K562 (cell line): Measurements from ENCODE around the gene NECAP2. TPM values are rescaled to one million over a fixed set of nuclear protein-coding genes. Genes with fewer than 3 reads are reported as not detected.

Experiments used
- ATAC-seq: fragments of 200-7000 bp; cut with Tn5 transposase; 3 replicates; pipeline ENCODE4 v1.9.1; 2020; ENCODE audit warnings: moderate library complexity
- BruUV-seq: library from RNA; stranded (reverse); fragments of 400-500 nt; replicated peaks from 2 replicates; lab custom pipeline; 2021; lab: Mats Ljungman, UMichigan
- CTCF ChIA-PET: fragments of 300-600 bp; formaldehyde crosslinking; extraction: SDS; loops from one replicate; lab custom pipeline; 2021; ENCODE audit warnings: low intra/inter-chr PET ratio; lab: Yijun Ruan, JAX
- POLR2A ChIA-PET: fragments of 300-600, 350-650 bp; sonication (Branson Sonifier 250); formaldehyde crosslinking; extraction: SDS; loops from one replicate; lab custom pipeline; 2021; ENCODE audit warnings: antibody characterized with exemption, inconsistent platforms; lab: Yijun Ruan, JAX
- DNase-seq, 4 experiments: peaks; one replicate each; pipeline versions ENCODE4 v3.0.0 to v3.0.0-alpha.2; 2011 to 2018; ENCODE audit warnings: low spot score in 3 of 4, mixed read lengths in 3 of 4; ENCODE audit errors: extremely low read depth in 1 of 4
- FAIRE-seq: peaks from 2 replicates; lab custom pipeline; 2011; peaks lifted over from hg19 to GRCh38; lab: Jason Lieb, UNC
- H2AFZ ChIP-seq: 2 replicates; pipeline ENCODE4 v1.6.0; 2011; ENCODE audit warnings: low read depth, low read length, control low read depth, inconsistent platforms
- H3K27ac ChIP-seq: fragments of 200-600 bp; 3 replicates; pipeline ENCODE4 v1.8.0; 2011; ENCODE audit warnings: low read depth, mild to moderate bottlenecking, control low read depth, inconsistent platforms, low read length, moderate library complexity, mixed read lengths; ENCODE audit errors: extremely low read depth
- H3K27me3 ChIP-seq, 2 experiments: fragments of 300-600 bp in 1 of 2; 2 replicates in 1 of 2; 3 replicates in 1 of 2; pipeline versions ENCODE4 v1.6.0 to v1.8.0; 2011; ENCODE audit warnings: inconsistent platforms in 2 of 2, low read length in 2 of 2, mild to moderate bottlenecking in 1 of 2, mixed read lengths in 1 of 2, moderate library complexity in 1 of 2; ENCODE audit not compliant: control insufficient read depth in 2 of 2, insufficient read depth in 2 of 2
- H3K36me3 ChIP-seq: fragments of 300-600 bp; 3 replicates; pipeline ENCODE4 v1.8.0; 2011; ENCODE audit warnings: mild to moderate bottlenecking, low read length, inconsistent platforms; ENCODE audit not compliant: control insufficient read depth, insufficient read depth
- H3K4me1 ChIP-seq, 2 experiments: fragments of 200-600 bp in 1 of 2; replicated peaks in 1 of 2; 2 replicates in 1 of 2; 3 replicates in 1 of 2; pipeline versions ENCODE4 v1.5.1 to v1.8.0; 2011; ENCODE audit warnings: inconsistent platforms in 2 of 2, low read length in 2 of 2, mild to moderate bottlenecking in 1 of 2, mixed read lengths in 1 of 2, moderate library complexity in 1 of 2; ENCODE audit not compliant: control insufficient read depth in 2 of 2, insufficient read depth in 2 of 2
- H3K4me2 ChIP-seq: 2 replicates; pipeline ENCODE4 v1.6.1; 2011; ENCODE audit warnings: low read length, control low read depth, inconsistent platforms, mixed read lengths; ENCODE audit not compliant: insufficient read depth
- H3K4me3 ChIP-seq: fragments of 200-600 bp; sonication (generic), shearing (Covaris generic); 2 replicates; pipeline ENCODE4 v1.5.1; 2016; ENCODE audit warnings: control low read depth, inconsistent platforms
- H3K79me2 ChIP-seq: fragments of 200-600 bp; 3 replicates; pipeline ENCODE4 v1.8.0; 2011; ENCODE audit warnings: low read length, inconsistent platforms; ENCODE audit not compliant: control insufficient read depth, insufficient read depth
- H3K9ac ChIP-seq, 2 experiments: 2 replicates each; pipeline versions ENCODE4 v1.6.0 to v1.6.1; 2011; ENCODE audit warnings: low read depth in 2 of 2, low read length in 2 of 2, control low read depth in 1 of 2, inconsistent platforms in 1 of 2, mild to moderate bottlenecking in 1 of 2, mixed read lengths in 1 of 2; ENCODE audit not compliant: insufficient read depth in 1 of 2
- H3K9me1 ChIP-seq: one replicate; pipeline ENCODE4 v1.6.0; 2011; ENCODE audit warnings: inconsistent platforms, mild to moderate bottlenecking, low read length, moderate library complexity; ENCODE audit not compliant: control insufficient read depth, insufficient read depth
- H3K9me3 ChIP-seq: replicated peaks from 2 replicates; pipeline ENCODE4 v1.5.1; 2011; ENCODE audit warnings: low read depth, low read length, inconsistent platforms; ENCODE audit not compliant: control insufficient read depth, insufficient read depth
- H4K20me1 ChIP-seq: replicated peaks from 2 replicates; pipeline ENCODE4 v1.6.1; 2011; ENCODE audit warnings: low read length, inconsistent platforms, mixed read lengths; ENCODE audit not compliant: control insufficient read depth, insufficient read depth
- C11orf30 ChIP-seq: fragments of 450-650 bp; IDR thresholded peaks from 2 replicates; pipeline ENCODE4 v1.6.1; 2016; ENCODE audit warnings: low read depth, mild to moderate bottlenecking
- DPF2 ChIP-seq: fragments of 450-650 bp; IDR thresholded peaks from 2 replicates; pipeline ENCODE4 v1.6.1; 2016
- SP2 ChIP-seq: IDR thresholded peaks from 2 replicates; pipeline ENCODE4 v1.6.1; 2011; ENCODE audit warnings: mild to moderate bottlenecking, low read depth, low read length, moderate library complexity; ENCODE audit not compliant: poor library complexity, severe bottlenecking; ENCODE audit errors: extremely low read depth
- ZNF316 ChIP-seq: fragments of 450-650 bp; IDR thresholded peaks from 2 replicates; pipeline ENCODE4 v1.6.1; 2016
- ZNF431 ChIP-seq: sonication (generic); formaldehyde crosslinking; IDR thresholded peaks from 2 replicates; pipeline ENCODE4 v1.8.0; 2022; ENCODE audit warnings: mild to moderate bottlenecking, missing genetic modification reagents
- WGBS: fragments of 100-300 bp; shearing (Covaris generic); methylation state at CpG from one replicate; pipeline ENCODE4 v1.1.6; 2016; ENCODE audit warnings: low coverage, mixed read lengths; ENCODE audit not compliant: insufficient coverage; ENCODE audit errors: missing lambda C conversion rate; 5-methylcytosine and 5-hydroxymethylcytosine counted together
- in situ Hi-C: fragments of 300-500 bp; cut with MboI; formaldehyde crosslinking; loops from 4 replicates; pipeline ENCODE4 v1.15.0; 2018; ENCODE audit warnings: inconsistent platforms, mixed read lengths
- intact Hi-C: fragments of 100-400 bp; cut with micrococcal nuclease; formaldehyde crosslinking; loops from 2 replicates; pipeline ENCODE4 v1.14.2; 2022
- polyA plus RNA-seq, 8 experiments: library from polyadenylated mRNA; depleted of rRNA in 4 of 8; stranded (reverse) in 5 of 8; unstranded in 3 of 8; fragments of >200 nt; fragmentation: Nextera tagmentation in 2 of 8; fragmentation: Illumina TruSeq in 1 of 8; extraction: Ambion mirVana in 2 of 8; extraction: Trizol in 1 of 8; gene quantifications; 2 replicates each; pipeline versions ENCODE4 v1.2.1 to v1.2.3, GENCODE V29; 2011 to 2014; ENCODE audit warnings: inconsistent platforms in 1 of 8, missing spikeins in 1 of 8
- total RNA-seq, 7 experiments: library from RNA; depleted of rRNA in 6 of 7; stranded (reverse); fragments of >200 nt in 6 of 7; fragmentation: Illumina TruSeq in 2 of 7; extraction: Trizol in 2 of 7; gene quantifications; 2 replicates each; pipeline versions ENCODE4 v1.2.1 to v1.2.3, GENCODE V29; 2011 to 2021; ENCODE audit warnings: low replicate concordance in 1 of 7
- TF ChIP-seq, protein P1 (sequence below): fragments of 200-800 bp; sonication (Bioruptor generic); IDR thresholded peaks from 2 replicates; pipeline ENCODE4 v1.6.1; 2016; ENCODE audit warnings: missing genetic modification characterization, missing compliant biosample characterization
- TF ChIP-seq, protein P2 (sequence below): sonication (generic); formaldehyde crosslinking; IDR thresholded peaks from 2 replicates; pipeline ENCODE4 v1.8.1; 2023; ENCODE audit warnings: mild to moderate bottlenecking, missing genetic modification reagents

NECAP2 gene
- total and polyA plus RNA-seq, 9 of the 15 experiments (the other 6 are each of a cell fraction or from before 2014, with no cell fraction given), result 22.7 to 107 (median 79.2) TPM

DNA sequence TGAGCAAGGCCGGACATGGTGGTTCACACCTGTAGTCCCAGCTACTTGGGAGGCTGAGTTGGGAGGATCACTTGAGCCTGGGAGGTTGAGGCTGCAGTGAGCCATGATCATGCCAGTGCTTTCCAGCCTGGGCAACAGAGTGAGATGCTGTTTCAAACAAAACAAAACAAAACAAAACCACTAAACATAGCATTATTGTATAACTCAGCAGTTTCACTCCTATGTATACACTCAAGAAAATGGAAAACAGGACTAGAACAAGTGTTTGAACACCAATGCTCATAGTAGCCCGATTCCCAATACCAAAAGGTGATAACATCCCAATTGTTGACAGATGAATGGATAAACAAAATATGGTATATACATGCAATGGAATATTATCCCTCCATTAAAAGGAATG is 2.0 kb upstream of the NECAP2 start:
- intact Hi-C loops (no loop called here), in situ Hi-C loops (loop anchor here (25.0 kb wide), 1 partner anchor 424 kb away; no protein-coding TSS in a partner anchor)
- POLR2A ChIA-PET, result interaction anchor here (3.0 kb wide), 1 partner anchor 12 kb away, joined by 15 read pairs; no protein-coding TSS in a partner anchor
- CTCF ChIA-PET, result no interaction called here
- DNase-seq (no peak), FAIRE-seq (no peak), ATAC-seq (no peak)
- peaks cover 16% of the 10 kb centered on the region; the same call in 2 of the 3 replicates for H3K36me3 ChIP-seq
- TF ChIP-seq SP2 (no peak), C11orf30 (peak; percentile 63), ZNF431 (no peak), ZNF316 (peak; percentile 77), DPF2 (no peak)
- TF ChIP-seq, protein P1, sequence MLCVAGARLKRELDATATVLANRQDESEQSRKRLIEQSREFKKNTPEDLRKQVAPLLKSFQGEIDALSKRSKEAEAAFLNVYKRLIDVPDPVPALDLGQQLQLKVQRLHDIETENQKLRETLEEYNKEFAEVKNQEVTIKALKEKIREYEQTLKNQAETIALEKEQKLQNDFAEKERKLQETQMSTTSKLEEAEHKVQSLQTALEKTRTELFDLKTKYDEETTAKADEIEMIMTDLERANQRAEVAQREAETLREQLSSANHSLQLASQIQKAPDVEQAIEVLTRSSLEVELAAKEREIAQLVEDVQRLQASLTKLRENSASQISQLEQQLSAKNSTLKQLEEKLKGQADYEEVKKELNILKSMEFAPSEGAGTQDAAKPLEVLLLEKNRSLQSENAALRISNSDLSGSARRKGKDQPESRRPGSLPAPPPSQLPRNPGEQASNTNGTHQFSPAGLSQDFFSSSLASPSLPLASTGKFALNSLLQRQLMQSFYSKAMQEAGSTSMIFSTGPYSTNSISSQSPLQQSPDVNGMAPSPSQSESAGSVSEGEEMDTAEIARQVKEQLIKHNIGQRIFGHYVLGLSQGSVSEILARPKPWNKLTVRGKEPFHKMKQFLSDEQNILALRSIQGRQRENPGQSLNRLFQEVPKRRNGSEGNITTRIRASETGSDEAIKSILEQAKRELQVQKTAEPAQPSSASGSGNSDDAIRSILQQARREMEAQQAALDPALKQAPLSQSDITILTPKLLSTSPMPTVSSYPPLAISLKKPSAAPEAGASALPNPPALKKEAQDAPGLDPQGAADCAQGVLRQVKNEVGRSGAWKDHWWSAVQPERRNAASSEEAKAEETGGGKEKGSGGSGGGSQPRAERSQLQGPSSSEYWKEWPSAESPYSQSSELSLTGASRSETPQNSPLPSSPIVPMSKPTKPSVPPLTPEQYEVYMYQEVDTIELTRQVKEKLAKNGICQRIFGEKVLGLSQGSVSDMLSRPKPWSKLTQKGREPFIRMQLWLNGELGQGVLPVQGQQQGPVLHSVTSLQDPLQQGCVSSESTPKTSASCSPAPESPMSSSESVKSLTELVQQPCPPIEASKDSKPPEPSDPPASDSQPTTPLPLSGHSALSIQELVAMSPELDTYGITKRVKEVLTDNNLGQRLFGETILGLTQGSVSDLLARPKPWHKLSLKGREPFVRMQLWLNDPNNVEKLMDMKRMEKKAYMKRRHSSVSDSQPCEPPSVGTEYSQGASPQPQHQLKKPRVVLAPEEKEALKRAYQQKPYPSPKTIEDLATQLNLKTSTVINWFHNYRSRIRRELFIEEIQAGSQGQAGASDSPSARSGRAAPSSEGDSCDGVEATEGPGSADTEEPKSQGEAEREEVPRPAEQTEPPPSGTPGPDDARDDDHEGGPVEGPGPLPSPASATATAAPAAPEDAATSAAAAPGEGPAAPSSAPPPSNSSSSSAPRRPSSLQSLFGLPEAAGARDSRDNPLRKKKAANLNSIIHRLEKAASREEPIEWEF (CRISPR knock-in tag), result no peak
- TF ChIP-seq, protein P2, sequence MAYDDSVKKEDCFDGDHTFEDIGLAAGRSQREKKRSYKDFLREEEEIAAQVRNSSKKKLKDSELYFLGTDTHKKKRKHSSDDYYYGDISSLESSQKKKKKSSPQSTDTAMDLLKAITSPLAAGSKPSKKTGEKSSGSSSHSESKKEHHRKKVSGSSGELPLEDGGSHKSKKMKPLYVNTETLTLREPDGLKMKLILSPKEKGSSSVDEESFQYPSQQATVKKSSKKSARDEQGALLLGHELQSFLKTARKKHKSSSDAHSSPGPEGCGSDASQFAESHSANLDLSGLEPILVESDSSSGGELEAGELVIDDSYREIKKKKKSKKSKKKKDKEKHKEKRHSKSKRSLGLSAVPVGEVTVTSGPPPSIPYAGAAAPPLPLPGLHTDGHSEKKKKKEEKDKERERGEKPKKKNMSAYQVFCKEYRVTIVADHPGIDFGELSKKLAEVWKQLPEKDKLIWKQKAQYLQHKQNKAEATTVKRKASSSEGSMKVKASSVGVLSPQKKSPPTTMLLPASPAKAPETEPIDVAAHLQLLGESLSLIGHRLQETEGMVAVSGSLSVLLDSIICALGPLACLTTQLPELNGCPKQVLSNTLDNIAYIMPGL (CRISPR knock-in tag), result no peak
- H2AFZ ChIP-seq, result 0 out of 2 replicates have a peak overlapping the region, but pooled peaks have one; percentile 99
- H3K4me2 ChIP-seq, result no peak overlapping the region
- no peaks in the 10 kb centered on the region for H3K9me3 ChIP-seq
- no peaks in the 10 kb centered on the region for H3K27me3 ChIP-seq
- BruUV-seq, result no TSS peak
- 88% methylated on average over 2 of the region's 2 CpGs for WGBS
- H3K9ac ChIP-seq, result no peak overlapping the region
- H3K79me2 ChIP-seq, result peaks cover 30% of the 10 kb centered on the region
- H4K20me1 ChIP-seq, result no peaks in the 10 kb centered on the region; the same call in 1 of the 2 replicates
- H3K27ac ChIP-seq, result no peak overlapping the region
- H3K4me3 ChIP-seq, result no peak overlapping the region
- H3K4me1 ChIP-seq, result peaks cover 21 to 30% of the 10 kb centered on the region in 2 experiments
- H3K9me1 ChIP-seq, result no peaks in the 10 kb centered on the region
